HG03108 (cell line): ENCODE measurements around the gene MORF4L2.

Experiments used
- ATAC-seq: cut with Tn5 transposase; IDR thresholded peaks from one replicate; pipeline ENCODE4 v1.9.1; 2021; ENCODE audit warnings: moderate library complexity; ENCODE audit not compliant: unreplicated experiment

Gene MORF4L2, protein sequence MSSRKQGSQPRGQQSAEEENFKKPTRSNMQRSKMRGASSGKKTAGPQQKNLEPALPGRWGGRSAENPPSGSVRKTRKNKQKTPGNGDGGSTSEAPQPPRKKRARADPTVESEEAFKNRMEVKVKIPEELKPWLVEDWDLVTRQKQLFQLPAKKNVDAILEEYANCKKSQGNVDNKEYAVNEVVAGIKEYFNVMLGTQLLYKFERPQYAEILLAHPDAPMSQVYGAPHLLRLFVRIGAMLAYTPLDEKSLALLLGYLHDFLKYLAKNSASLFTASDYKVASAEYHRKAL

DNA sequence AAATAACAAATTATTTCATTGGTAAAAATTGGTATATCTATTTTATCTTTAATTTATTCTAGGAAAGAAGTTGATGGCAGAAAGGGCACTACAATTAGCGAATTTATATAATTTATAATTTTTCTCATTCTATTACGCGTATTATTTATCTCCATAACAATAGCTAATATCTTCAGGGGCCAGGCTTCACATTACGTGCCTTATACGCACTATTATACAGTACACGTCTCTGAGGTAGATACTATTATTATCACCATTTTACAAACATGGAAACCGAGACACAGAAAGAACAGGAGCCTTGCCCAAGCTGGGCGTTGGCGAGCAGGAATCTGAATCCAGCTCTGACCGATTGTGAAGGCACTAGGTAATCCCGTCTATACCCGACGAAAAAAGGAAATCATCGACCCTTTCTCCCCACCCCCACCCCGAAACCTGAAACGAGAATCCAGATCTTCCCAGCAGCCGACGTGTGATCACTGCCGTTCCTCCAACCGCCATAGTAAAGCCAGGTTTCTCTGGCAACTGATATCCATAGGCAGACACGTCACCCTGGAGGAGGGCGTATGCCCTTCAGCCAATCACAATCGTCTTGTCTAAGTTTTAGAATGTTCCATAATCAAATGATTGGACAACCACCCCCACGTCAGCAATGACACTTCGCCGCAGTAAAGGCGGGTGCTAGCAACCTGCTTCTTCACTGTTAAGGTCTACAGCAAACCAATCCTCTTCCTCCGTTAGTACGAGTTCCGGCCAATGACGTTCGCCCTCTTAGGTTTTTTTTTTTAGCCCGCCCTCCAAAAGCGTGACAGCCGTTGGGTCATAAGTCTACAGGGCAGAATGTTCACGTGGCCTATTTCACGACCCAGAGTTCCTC lies at the start of gene MORF4L2:
TSS of gene MORF4L2 (minus strand) at position 501 of the 874 bp plus-strand sequence. CDS start 9,672 bp downstream, outside the sequence.
- peak; percentile 92 for ATAC-seq

DNA sequence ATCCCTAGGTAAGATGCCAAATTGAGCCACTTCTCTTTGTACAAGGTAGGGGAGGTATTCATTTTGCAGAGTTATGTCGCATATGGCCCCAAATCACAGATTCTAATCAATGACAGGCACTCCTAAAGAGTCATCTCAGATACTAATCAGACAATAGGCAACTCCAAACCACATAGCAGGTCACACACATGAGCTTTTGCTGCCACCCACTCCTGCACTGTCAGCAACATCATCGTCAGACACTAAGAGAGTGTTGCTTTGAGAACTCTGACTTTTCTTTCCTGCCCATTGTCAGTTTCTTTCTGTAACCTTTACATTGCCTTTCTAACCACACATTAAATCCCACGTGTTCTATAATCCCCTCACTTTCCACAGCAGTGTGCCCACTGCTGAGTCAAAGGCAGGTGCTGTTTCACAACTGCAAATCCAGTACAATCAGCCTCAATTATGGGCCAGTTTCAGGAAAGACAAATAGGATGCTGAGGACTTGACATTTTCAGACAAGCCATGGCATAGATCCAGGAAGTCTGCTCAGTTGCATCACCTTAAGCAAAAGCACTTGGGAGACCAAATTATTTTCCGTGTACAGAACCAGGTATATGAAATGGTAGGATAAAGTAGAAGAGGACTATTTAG lies 47.7 kb upstream of the MORF4L2 start:
- ATAC-seq, result no peak

DNA sequence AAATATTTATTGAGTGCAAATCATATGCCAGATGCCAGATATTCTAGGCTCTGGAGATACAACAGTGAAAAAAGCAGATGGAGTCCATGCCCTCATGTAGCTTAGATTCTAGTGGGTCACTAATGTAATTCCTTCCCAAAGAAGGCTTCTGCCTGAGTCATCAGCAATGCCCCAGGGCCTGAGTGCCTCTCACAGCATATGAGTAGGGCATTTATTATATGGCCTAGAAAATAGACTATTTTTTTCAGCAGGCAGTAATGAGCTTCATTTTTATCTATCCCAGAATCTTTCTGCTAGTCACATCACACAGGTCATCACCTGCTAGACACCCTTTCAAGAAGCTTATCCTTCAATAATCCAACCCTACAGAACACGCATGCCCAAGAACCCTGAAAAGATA lies 46.5 kb upstream of the MORF4L2 start:
- no peak for ATAC-seq

DNA sequence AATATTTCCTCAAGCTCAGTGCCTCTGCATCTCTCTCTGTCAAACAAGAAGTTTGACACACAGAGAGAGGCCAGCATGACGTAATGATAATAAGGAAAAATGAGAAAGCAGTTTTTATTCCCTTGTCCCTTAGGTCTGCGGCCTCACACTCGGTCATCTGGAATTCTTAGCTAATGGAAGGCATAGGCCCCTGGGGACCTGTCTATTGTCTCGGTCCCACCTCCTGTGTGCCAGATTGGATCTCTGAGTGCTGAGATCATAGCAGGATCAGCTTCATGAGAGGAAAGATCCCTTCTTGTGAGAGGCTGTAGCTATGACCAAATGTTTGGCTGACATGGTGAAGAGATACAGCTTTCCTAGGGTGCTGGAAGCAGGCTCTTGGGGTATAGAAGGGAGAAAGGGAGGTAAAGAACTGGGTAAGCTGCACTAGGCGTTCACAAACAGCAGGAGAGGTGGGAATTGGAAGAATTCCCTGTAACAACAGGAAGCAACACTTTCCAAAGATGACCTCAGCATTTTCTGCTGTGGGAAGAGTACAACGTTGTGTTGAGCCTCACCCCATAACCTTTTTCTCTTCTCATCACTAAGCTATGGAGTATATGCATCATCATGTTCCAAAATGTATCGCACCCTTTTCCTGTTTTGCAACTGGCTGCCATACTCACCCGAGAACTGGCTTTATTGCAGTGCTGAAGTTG lies 44.4 kb upstream of the MORF4L2 start:
- no peak for ATAC-seq

DNA sequence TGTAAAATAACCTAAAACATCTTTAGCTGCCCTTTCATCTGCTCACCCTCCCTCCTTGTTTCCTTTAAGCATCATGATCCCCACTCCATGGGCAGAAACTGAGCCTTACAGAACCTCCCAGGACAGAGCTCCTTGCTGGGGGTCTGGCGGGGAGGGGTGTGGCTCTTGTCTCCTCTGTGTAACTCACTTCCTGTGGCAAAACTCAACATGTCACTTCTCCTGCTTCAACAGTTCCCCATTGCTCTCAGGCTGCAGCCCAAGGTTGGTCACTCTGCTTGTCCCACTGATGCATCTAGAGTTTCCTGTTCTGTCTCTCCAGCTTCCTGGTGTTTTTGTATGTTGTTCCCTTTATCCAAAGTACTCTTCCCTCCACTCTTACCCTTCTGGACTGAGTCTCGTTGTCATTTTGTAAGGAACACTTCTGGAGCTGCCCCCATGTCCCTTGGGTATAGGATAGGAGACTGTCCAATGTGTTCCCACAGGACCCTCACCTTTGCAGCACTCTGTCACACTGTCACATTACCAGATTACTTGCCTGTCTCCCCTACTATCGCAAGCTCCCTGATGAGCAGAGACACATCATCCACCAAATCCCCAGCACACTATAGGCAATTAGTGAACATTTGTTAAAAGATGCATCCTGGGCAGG lies 43.8 kb upstream of the MORF4L2 start:
- no peak for ATAC-seq

DNA sequence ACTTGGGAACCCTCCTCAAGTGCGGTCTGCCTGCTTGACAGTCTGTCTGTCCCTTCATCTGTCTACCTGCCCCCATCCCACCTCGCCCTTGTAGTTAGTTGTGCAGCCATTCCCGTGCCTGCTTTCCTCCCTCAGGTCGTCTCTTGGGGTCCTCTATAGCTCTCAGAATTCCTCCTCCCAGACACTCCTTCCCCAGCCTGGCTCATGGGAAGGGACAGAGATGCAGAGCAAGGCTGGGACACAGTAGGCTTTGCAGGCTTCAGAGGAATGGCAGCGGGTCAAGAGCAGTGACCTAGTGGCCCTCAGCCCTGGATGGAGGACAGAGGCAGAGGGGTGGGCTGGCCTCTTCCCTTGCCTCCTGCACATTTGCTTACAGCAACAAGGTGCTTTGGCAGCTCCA lies 42.5 kb upstream of the MORF4L2 start:
- ATAC-seq, result no peak

DNA sequence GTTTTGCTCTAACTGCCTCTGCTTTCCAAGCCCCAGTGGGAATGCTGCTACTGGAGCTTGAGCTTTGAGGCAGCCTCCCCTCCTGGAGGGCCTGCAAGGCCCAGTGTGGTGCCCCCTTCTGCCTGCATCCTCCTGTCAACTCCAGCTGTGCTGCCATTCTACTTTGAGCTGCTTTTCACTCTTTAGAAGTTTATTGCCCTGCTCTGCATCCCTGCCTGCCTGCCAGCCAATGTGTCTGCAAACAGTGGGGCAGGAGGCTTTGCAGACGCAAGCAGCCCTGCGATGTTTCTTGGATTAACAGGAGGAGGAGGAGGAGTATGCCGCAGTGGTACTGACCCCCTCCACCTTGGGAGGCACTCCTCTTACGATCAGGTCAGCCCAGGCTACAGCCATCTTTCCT lies 40.6 kb upstream of the MORF4L2 start:
- no peak for ATAC-seq

DNA sequence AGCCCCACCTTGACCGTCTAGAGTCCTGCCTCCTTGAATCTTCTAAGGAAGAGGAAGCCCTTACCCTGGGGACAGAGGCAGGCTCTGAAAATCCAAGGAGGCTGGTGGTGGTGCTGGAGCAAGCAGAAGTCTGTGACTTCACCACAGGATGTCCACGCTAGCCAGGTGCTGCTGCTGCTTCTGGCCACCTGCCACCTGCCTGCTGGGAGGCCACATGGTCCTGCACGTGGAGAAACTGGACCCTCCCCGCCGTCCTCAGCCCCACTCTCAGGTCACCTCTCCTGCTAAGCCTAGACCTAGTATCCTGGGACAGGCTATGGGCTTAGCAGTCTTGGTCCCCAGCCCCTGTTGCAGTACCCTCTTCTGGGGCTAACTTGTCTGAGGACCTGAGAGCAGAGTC lies 40.0 kb upstream of the MORF4L2 start:
- no peak for ATAC-seq

DNA sequence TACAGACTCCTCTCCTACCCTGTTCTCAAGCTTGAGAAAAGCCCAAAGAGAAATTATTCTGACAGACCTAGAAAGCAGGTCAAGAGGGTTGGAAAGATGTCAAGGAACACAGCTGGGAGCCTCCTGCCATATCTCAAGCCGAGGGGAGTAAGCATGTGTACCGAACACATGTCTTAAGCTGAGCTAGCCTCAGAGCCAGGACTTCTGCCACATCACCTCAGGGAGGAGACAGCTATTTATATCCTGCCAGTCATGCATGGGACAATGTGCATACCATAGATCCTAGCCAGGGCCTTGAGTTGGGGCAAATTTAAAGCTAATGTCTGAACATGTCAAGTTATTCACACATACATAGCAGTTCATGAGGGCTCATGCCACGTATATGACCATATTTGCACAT lies 36.0 kb upstream of the MORF4L2 start:
- no peak for ATAC-seq

DNA sequence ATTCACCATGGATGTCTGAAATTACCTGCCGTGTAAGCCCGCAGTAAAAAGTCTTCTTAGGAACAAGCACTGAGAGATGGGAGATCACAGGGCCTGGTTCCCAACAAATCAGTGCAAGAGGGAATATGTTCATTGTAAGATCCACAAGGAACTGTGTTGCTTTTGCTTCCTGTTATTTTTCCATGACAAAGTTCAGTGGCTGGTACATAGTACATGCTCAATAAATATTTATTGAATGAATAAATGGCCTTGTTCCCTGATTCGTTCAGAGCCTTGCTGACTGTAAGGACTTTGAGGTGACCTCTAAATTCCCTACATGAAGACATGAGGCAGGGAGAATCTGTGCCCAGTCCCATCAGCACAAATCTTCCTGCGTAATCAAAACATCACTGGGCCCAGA lies 31.6 kb upstream of the MORF4L2 start:
- no peak for ATAC-seq

DNA sequence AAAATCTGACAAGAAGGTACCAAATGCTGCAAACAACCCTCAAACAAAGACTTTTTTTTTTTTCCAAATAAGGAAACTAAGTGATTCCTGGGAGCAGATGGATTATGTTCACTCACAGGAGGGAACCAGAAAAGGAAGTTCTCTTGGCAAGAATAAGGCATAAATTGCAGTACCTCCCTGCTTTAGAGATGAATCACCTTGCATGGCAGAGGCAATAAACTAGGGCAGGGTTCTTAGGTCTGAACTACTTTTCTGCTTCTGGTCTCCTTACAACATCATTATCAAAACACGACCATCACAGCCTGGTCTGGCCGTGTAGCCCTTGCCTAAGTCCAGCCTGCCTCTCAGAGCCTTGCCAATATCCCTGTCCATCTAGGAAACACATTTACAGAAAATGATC lies 30.5 kb upstream of the MORF4L2 start:
- ATAC-seq, result no peak

DNA sequence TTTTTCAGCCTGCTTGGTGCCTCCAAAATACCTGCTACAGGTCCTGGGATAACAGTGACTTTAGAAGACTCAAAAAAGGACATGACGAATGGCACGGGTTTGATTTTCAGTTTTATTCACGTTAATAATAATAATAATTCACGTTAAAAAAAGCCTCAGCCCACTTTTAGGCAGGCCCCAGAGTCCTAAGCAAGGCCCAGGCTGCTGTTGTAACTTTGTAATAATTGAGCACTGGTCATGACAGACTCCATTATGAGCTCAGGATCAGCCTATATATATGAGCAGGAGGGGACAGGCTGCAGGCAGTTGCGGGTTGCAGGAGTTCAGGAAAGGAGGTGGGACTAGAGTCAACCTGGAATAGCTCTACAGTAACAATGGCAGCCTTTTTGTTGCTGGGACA lies 24.1 kb upstream of the MORF4L2 start, which contains the start of gene TMEM31:
TSS of gene TMEM31 (plus strand) at position 301 of the 400 bp plus-strand sequence. CDS start 1,350 bp downstream, outside the sequence.
- ATAC-seq, result no peak

DNA sequence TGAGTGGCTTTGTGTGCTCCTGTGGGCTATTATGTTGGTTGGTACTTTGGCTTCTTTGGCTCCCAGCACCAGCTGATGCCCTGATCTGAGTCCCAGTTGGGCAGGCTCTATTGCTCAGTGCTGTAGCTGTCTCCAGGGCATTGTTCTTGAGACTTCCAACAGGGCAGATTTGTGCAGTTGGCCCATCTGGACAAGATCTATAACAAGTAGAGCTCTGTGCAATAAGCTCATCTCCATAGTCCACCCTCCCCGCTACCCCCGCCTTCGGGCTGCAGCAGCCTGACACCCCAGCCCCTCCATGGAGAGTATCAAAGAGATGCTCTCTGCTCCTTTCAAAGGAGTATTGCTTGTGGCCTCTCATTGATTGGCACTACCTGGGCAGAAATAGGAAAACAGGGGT lies 18.4 kb upstream of the MORF4L2 start:
- ATAC-seq, result no peak

DNA sequence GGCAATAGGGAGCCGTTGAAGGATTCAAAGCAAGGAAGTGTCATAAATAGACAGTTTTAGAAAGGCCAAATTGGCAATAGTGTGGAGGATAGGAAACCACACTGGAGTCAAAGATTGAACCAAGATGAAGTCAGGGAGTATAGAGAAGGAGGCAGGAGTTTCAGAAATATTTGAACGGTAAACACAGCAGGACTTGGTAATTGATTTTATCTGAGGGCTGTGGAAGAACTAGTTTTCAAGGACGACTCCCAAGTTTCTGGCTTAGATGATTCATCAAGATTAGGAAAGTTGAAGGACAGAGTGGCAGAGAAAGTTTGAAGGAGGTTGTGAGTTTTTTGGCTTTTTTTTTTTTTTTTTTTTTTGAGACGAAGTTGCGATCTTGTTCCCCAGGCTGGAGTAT lies 12.7 kb upstream of the MORF4L2 start:
- ATAC-seq, result no peak

DNA sequence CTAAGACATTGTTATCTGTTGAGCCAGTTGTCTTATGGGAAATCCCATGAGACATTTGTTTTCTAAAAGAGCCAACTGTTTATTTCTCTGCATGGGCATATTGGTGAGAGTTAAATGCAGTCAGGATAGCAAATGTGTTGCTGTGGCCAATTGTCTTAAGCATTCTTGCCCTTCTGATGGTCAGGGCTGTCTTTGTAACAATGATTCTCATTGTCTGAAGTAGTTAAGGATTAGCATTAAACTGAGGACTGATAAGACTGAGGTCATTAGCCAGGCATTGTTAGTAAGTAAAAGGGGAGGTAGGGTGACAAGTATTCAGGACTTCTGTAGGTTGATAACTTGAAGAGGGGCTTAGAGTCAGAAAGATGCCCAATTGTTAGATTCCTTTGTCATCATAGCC lies 11.2 kb upstream of the MORF4L2 start:
- ATAC-seq, result no peak

DNA sequence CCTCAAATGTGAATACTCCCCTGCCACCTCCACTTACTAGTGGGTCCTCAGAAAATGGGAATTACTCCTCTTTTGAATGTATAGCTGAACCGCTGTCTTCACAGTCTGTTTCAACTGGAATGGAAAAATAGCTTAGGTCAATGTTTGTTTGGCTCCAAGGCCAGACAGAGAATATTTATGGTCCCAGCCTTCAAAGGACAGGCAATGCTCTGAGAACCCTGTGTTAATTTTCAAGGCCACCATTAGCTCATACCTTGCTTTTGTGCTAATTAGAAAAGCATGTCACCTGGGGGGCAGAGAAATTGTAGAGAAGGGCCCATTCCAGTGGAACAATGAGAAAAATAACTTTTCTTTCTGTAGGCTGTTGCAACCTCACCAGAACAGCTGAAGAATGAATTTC lies 4.6 kb upstream of the MORF4L2 start:
- no peak for ATAC-seq

DNA sequence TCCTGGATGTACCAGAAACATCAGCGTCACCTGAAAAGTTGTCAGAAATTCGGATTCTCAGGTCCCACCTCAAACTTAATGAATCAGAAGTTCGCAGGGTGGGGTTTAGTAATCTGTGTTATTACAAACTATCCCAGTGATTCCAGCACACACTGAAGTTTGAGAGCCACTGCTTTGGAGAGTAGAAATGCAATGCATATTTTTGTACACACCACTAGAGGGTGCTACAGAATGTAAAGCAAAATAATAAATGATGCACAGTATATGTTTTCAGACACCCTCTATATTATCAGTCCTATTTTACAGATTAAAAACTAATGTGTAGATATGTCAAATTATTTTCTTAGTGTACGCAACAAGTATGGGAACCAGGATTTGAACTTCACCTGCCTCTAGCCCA lies 2.4 kb upstream of the MORF4L2 start:
- ATAC-seq, result no peak

DNA sequence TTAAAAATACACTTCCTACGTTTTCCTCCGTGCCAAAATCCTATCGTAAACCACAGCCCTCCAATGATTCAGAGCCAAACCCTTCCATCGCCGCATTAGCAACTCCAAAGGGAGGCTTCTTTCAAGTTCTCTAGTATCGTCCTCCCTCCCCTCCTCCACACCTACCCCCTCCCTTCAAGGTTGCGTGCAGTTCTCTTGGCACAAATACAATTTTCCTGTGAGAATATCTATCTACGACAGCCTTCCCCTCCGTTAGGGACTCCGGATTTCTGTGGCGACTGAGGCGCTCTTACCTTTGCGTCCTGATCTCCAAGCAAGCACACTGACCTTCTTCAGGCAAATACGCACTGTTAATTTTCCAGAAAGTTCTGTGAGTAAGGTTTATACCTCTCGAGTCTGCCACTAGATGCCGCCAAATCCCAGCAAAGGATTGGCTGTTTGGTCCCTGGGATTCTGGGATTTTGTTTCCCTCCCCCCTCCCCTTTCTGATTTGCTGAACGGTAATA lies 1.2 kb upstream of the MORF4L2 start:
- ATAC-seq, result no peak

DNA sequence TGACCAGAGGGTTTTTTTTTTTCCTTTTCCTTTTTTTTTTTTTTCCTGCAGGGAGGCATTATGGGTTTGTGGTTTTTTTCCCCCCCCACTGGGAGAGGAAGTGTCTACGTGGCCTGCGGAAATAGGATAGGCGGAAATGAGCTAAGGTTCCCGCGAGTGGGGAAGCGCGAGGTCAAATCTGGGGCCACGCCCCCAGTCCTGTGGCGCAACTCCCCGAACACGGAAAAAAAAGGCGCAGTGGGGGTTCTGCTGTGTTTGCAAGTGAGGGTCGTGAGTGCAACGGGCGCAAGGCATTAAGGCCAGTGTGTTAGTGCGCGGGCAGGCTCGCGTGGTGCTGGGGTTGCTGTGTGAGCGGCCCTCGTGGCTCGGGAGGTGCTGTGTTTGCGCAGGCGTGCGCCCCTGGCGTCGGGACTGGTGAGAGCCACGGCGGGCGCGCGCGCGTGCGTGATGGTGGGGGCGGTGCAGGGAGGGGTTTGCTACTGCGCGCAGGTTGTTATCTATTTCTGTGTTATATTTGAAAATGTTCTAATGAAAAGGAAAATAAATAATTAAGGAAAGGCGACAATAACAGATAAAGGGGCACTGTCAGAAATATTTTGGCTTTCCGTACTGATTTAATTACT lies 685 bp upstream of the MORF4L2 start:
- peak; percentile 42 for ATAC-seq

DNA sequence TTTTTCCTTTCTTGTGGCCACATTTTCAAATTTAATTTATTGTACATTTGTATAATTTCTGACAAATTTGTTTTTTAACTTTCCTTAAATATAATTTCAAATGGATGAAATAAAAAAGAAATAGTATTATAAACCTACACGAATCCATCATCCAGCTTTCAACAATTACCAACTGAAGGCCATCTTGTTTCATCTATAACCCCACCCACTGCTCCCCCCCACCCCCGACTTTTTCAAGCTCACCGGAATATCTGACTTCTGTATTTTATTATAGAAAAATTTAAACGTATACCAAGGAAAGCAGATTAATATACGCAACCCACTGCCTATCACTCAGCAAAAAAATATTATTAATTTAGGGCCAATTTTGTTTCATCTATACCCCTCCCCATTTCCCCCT lies 1.1 kb downstream of the MORF4L2 start:
- ATAC-seq, result no peak
